Body of pancreas (tissue), 4 donors: ENCODE measurements around the gene EGFL7.

Experiments
- CTCF ChIP-seq, 7 experiments: fragments of 450-650 bp in 4 of 7; fragments of 200-600 bp in 3 of 7; sonication (generic) in 3 of 7; IDR thresholded peaks; one replicate each; pipeline ENCODE4 v1.5.1; 2016 to 2019; ENCODE audit warnings: antibody characterized with exemption in 7 of 7
- POLR2A ChIP-seq, 3 donors: fragments of 450-650 bp; IDR thresholded peaks; one replicate each; pipeline ENCODE4 v1.6.1; 2016; ENCODE audit warnings: antibody characterized with exemption in 3 of 3, mild to moderate bottlenecking in 2 of 3

- TF ChIP-seq CTCF (IDR thresholded peaks at IDR 0.05) (no peak), POLR2A (IDR thresholded peaks at IDR 0.05) (no peak)
These were observed 7.1 kb upstream of the EGFL7 start for GRCh38 chr9:136655536-136656182.
